NCI-H524 treated with DMSO at 0.1 percent for 48 hours (cell line): ENCODE data around the gene ARHGEF28.

ENCODE experiments used
- DNase-seq: peaks from one replicate; lab custom pipeline; 2025; lab: John Stamatoyannopoulos, UW

The ARHGEF28 gene

GRCh38 chr5:73822278-73822988 lies 196.4 kb downstream of the ARHGEF28 start:
- DNase-seq = no peak

- DNase-seq = no peak
These were observed 197.0 kb downstream of the ARHGEF28 start for GRCh38 chr5:73822989-73823339.

GRCh38 chr5:73823508-73823925 lies 197.5 kb downstream of the ARHGEF28 start:
- DNase-seq = no peak

GRCh38 chr5:73825199-73825598 lies 199.2 kb downstream of the ARHGEF28 start:
- no peak for DNase-seq

DNA sequence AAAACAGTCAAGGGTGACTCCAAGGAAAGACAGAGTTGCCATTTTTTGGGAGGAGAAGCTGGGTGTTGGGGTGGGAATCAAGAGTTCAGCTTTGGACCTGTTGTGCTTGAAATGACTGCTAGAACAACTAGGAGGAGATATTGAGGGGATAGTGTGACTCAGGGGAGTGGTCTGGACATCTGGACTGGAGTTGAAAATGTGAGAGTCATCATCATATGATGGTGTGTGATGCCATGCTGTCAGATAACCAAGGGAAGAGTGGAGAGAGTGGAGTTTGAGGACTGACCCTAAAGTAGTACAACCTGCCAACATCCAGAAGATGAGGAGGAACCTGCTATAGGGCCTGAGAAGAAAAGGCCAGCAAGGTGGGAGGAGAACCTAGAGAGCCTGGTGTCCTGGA lies 199.7 kb downstream of the ARHGEF28 start:
- no peak for DNase-seq

DNA sequence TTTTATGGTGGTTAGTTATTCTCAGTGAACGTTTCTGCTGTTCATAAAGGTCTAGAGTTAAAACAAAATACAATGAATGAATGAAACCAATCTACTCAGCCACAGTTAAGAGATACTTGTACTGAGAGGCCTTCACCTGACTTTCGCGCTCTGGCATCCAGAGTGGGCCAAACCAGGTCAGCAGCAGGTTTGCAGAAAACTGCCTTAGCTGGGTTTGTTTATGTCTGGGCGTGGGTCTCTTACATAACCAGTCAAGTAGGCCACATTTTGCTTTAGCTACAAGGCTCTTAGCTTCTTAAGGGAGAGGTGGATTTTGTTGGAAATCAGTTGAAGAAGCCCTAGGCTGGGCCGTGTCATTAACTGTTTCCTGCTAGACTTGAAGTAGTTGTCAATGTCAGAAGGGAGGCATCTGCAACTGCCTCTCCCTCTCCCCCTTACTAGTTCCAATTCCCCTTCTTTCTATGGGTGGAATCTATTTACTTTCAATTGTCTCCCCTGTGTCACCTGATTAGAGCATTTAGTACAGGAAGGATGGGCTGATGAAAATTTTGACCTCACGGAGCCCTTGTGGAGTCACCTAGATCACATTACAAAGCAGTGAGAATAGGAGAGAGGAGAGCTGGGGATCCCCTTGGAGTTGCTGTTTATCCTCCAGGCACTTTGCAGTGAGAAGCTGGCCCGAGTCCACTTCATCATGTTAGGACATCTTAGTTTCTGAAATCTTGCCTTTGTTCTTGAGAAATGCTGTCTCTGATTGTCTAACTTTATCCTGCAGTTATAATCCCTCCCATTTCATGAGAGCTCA lies 200.5 kb downstream of the ARHGEF28 start:
- DNase-seq = no peak

DNA sequence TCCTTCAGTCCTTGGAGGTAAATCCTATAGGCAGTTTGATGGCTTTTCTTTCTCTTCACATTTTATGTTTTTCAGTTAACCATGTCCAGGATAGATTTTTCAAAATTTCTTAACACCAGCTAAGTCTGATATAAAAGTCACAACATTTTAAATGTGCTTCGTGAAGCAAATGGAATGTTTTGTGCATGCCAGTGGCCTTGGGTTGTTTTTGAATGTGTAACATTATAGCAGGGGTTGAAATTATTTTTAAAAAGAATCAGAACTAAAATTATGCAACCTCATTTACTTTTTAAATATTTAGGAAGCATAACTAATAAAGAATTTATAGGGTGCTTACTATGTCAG lies 201.1 kb downstream of the ARHGEF28 start:
- DNase-seq = no peak

GRCh38 chr5:73828465-73828864 lies 202.5 kb downstream of the ARHGEF28 start:
- DNase-seq = no peak

- DNase-seq = no peak
These were observed 204.7 kb downstream of the ARHGEF28 start for GRCh38 chr5:73830646-73831045.

GRCh38 chr5:73831066-73831465 lies 205.1 kb downstream of the ARHGEF28 start:
- DNase-seq = no peak

DNA sequence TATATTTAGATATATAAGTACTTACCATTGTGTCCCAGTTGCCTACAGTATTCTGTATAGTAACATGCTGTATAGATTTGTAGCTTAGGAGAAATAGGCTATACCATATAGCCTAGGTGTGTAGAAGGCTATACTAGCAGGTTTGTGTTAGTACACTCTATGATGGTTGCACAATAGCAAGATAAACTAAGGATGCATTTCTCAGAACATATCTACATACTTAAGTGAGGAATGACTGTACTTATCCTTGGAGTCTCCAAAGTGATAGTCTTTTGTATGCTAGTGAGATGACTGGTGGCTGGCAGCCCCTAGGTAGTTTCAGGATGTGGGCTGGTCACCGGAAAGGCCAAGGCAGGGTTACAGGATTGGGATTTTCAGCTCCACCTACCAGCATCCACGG lies 208.7 kb downstream of the ARHGEF28 start:
- no peak for DNase-seq

DNA sequence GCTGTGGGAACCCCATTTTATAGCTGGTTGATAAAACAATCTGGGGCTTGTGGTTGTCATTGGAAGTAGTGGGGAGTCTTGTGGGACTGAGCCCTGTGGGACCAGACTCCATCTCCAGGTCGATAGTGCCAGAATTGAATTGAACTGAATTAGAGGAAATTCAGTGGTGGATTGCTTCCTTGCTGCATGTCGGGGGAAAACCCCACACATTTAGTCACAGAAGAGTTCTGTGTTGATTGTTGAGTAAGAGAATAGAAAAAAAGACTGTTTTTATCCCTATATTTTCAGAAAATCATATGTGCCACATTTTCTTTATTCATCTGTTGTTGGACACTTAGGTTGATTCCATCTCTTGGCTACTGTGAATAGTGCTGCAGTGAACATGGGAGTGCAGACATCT lies 209.7 kb downstream of the ARHGEF28 start:
- DNase-seq = no peak

DNA sequence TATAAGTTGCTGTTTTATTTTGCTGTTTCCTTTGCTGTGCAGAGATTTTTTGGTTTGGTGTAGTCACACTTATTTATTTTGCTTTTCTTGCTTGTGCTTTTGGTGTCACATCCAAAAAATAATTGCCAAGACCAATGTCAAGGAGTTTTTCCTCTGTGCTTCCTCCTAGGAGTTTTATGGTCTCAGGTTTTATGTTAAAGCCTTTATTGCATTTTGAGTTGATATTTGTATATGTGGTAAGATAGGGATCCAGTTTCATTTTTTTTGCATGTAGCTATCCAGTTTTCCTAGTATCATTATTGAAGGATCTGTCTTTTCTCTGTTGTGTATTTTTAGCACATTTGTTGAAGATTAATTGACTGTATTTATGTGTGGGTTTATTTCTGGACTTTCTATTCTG lies 210.6 kb downstream of the ARHGEF28 start:
- no peak for DNase-seq

DNA sequence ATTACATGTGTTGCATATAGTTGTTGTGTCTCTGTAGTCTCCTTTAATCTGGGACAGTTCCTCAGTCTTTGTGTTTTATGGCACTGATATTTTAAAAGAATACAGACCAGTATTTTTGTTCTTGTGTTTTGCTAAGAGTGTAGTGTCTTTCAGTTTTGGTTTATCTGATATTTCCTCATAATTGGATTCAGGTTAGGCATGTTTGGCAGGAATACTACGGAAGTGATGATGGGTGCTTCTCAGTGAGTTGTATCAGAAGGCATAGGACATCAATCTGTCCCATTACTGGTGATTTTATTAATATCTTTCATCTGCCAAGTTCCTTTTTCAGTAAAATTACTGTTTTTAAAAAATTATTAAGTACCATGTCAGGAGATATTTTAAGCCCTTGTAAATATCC lies 212.9 kb downstream of the ARHGEF28 start:
- DNase-seq = no peak

- no peak for DNase-seq
These were observed 215.6 kb downstream of the ARHGEF28 start for GRCh38 chr5:73841641-73842040.

GRCh38 chr5:73844165-73844564 lies 218.2 kb downstream of the ARHGEF28 start:
- no peak for DNase-seq

DNA sequence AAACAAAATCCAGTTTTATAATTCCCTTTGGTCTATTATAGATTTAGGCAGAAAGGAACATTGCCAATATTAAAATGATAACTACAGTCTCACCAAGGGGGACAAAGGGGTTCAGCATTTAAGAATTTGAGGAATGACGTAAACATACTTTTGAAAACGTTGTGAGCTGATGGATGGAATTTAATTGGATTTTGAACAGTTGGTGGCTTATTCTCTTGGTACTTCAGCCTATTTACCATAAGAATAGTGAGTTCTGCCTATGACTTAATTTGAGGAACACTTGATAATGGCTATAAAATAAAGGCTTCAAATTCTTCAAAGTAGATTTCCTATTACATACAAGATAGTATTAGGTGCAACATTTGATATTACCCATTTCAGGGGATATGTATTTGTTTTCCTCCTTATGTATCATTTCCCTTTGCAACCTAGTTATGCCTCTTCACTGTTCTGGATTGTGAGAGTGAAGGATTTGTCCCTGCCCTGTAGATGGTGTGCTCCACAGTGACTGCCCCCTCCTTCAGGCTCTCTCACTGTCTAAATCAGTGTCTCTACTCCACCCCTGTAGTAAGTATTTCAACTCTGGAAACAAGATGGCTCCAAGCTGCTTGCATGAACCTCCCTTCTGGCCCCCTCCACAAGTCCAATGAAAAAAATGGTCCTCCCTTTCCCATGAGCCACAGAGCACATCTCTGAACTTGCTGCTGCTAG lies 225.6 kb downstream of the ARHGEF28 start:
- DNase-seq = no peak

DNA sequence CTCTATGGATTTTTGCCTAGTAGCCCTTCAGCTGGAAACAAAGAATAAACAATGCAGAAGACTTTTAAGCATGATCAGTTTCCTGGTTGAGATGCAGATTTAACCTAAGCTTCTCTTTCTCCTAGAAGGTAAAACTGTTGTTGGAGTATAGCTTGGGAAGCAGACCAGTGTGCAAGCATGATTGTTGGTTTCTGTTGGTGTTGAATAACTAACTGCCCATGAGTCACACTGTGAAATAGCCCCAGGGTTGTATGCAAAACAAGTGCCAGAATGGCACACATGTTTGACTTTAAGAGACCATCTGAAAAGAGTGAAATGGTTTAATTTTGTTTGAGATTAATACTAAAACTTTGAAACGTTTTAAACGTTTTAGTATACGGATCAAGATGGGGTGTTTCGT lies 227.1 kb downstream of the ARHGEF28 start:
- DNase-seq = no peak

- no peak for DNase-seq
These were observed 231.0 kb downstream of the ARHGEF28 start for GRCh38 chr5:73856997-73857396.

GRCh38 chr5:73857446-73857845 lies 231.4 kb downstream of the ARHGEF28 start:
- DNase-seq = no peak

DNA sequence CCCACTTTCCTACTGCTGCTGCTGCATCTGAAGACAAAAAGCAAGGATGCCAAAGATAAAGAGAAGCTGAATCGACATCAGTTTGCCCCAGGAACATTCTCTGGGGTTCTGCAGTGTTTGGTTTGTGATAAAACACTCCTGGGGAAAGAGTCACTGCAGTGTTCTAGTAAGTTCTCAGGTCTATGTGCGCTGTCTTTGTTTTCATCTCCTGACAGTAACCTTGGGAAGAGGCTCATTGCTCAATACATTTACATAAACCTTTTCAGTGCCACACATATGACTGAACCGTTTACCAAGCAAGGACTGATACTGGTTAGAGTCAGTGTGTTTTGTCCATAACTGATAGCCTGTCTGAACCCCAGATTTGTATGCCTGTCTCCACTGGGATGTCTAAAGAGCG lies 232.1 kb downstream of the ARHGEF28 start:
- no peak for DNase-seq

DNA sequence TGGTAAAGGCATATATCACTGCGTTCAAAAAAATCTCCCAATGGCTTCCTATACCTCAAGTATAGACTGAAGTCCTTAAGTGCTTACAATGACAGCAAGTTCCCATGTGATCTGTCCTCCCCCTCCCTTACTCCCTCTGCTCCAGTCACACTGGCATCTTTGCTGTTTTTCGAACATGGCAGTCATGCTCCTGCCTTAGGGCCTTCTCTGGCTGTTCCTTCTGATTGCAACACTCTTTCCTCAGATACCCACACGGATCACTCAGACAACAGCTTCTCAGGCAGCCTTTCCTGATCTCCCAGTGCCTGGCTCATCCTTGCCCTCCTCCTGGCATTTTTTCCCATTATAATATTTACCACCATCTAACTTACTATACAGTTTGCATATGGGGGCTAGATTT lies 232.8 kb downstream of the ARHGEF28 start:
- DNase-seq = no peak

GRCh38 chr5:73859696-73860095 lies 233.7 kb downstream of the ARHGEF28 start:
- no peak for DNase-seq
